Measurements from ENCODE around the gene TRIM24. TPM values are rescaled to one million over a fixed set of nuclear protein-coding genes. Genes with fewer than 3 reads are reported as not detected.

TRIM24 gene
- polyA plus RNA-seq, 1 donor (not counting 4 experiments of a cell fraction or from before 2014, with no cell fraction given), result 7.9 TPM

DNA sequence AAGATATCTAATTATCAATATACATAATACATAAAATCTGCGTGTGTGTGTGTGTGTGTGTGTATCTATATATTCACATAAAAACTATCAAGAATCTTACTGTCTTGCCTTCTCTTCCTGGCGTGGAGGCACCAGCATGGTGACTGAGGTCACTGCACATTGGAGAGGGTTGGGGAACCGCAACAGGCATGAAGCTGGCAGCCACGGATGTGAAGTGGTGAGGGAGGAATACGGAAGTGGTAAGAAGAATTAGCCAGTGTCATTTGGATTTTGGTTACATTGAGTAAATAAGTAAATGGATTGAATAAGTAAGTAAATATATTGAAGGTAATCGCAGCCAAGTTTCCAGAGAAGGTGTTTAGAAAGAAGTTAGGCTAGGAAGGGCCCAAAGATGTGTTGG lies 85.1 kb downstream of the TRIM24 start:
- dilution Hi-C loops (cut with MboI; ENCODE audit: extremely low pct_ligation_motif_present, low sequenced_read_pairs), result no loop called here
- FAIRE-seq, result no peak
- no peak for DNase-seq (ENCODE audit: low read depth, low spot score)

GRCh38 chr7:138546064-138546619 lies 86.1 kb downstream of the TRIM24 start:
- Histone ChIP-seq H3K4me2 (ENCODE audit: control insufficient read depth, extremely low read depth, insufficient read depth, low read depth, low read length) (no peak overlapping the region), H3K9me3 (ENCODE audit: control insufficient read depth, low read depth, low read length) (no peaks in the 10 kb centered on the region), H3K9ac (ENCODE audit: control insufficient read depth, extremely low read depth, insufficient read depth, low read length) (no peak overlapping the region), H3K27me3 (ENCODE audit: control insufficient read depth, extremely low read depth, insufficient read depth, low read length) (no peaks in the 10 kb centered on the region), H3K79me2 (ENCODE audit: control insufficient read depth, insufficient read depth, low read length) (no peaks in the 10 kb centered on the region), H2AFZ (ENCODE audit: control insufficient read depth, low read length) (no peak overlapping the region), H3K4me1 (ENCODE audit: control insufficient read depth, extremely low read depth, insufficient read depth, low read length) (no peaks in the 10 kb centered on the region), H4K20me1 (ENCODE audit: control insufficient read depth, extremely low read depth, insufficient read depth, low read length) (no peaks in the 10 kb centered on the region), H3K36me3 (ENCODE audit: control insufficient read depth in 2 of 2, extremely low read depth in 1 of 2, insufficient read depth in 2 of 2, low read length in 2 of 2) (no peaks in the 10 kb centered on the region), H3K9me1 (ENCODE audit: control insufficient read depth, extremely low read depth, insufficient read depth, low read length) (no peaks in the 10 kb centered on the region), H3K27ac (ENCODE audit: control insufficient read depth, insufficient read depth, low read length) (no peak overlapping the region), H3K4me3 (ENCODE audit: control insufficient read depth in 2 of 3, extremely low read depth in 1 of 3, insufficient read depth in 2 of 3, low read depth in 1 of 3, low read length in 3 of 3) (no peak overlapping the region)
- DNase-seq (ENCODE audit: low read depth, low spot score) (no peak), FAIRE-seq (no peak)
- TF ChIP-seq EZH2 (IDR thresholded peaks at IDR 0.05; ENCODE audit: low read length), result no peak
- no peak for TF ChIP-seq CTCF (optimal IDR thresholded peaks at IDR 0.05 in 1 of 3, IDR thresholded peaks at IDR 0.05 in 1 of 3, conservative IDR thresholded peaks at IDR 0.05 in 1 of 3; ENCODE audit: extremely low read depth in 1 of 3, insufficient read depth in 2 of 3, low read length in 3 of 3)
- dilution Hi-C loops (cut with MboI; ENCODE audit: extremely low pct_ligation_motif_present, low sequenced_read_pairs), result no loop called here

More for the DNA sequence above, 85.1 kb downstream of the TRIM24 start:
- Histone ChIP-seq H3K36me3 (ENCODE audit: control insufficient read depth in 2 of 2, extremely low read depth in 1 of 2, insufficient read depth in 2 of 2, low read length in 2 of 2) (no peaks in the 10 kb centered on the region), H3K4me1 (ENCODE audit: control insufficient read depth, extremely low read depth, insufficient read depth, low read length) (no peaks in the 10 kb centered on the region), H4K20me1 (ENCODE audit: control insufficient read depth, extremely low read depth, insufficient read depth, low read length) (no peaks in the 10 kb centered on the region), H3K9me3 (ENCODE audit: control insufficient read depth, low read depth, low read length) (no peaks in the 10 kb centered on the region), H3K4me2 (ENCODE audit: control insufficient read depth, extremely low read depth, insufficient read depth, low read depth, low read length) (no peak overlapping the region), H3K27ac (ENCODE audit: control insufficient read depth, insufficient read depth, low read length) (no peak overlapping the region), H3K27me3 (ENCODE audit: control insufficient read depth, extremely low read depth, insufficient read depth, low read length) (no peaks in the 10 kb centered on the region), H3K9me1 (ENCODE audit: control insufficient read depth, extremely low read depth, insufficient read depth, low read length) (no peaks in the 10 kb centered on the region), H3K79me2 (ENCODE audit: control insufficient read depth, insufficient read depth, low read length) (no peaks in the 10 kb centered on the region), H3K9ac (ENCODE audit: control insufficient read depth, extremely low read depth, insufficient read depth, low read length) (no peak overlapping the region), H2AFZ (ENCODE audit: control insufficient read depth, low read length) (no peak overlapping the region), H3K4me3 (ENCODE audit: control insufficient read depth in 2 of 3, extremely low read depth in 1 of 3, insufficient read depth in 2 of 3, low read depth in 1 of 3, low read length in 3 of 3) (no peak overlapping the region)
- TF ChIP-seq CTCF (optimal IDR thresholded peaks at IDR 0.05 in 1 of 3, IDR thresholded peaks at IDR 0.05 in 1 of 3, conservative IDR thresholded peaks at IDR 0.05 in 1 of 3; ENCODE audit: extremely low read depth in 1 of 3, insufficient read depth in 2 of 3, low read length in 3 of 3) (no peak), EZH2 (IDR thresholded peaks at IDR 0.05; ENCODE audit: low read length) (no peak)
